Breast epithelium (tissue), 4 donors: Measurements from ENCODE around the gene AKT1S1. TPM values are rescaled to one million over a fixed set of nuclear protein-coding genes. Genes with fewer than 3 reads are reported as not detected.
A peak's percentile ranks its signal among the peaks of the same experiment; 100 is the strongest.

ENCODE experiments used
- DNase-seq, 2 donors: peaks; one replicate each; pipeline ENCODE4 v3.0.0-alpha.2; 2019; ENCODE audit warnings: low spot score in 2 of 2
- H3K27ac ChIP-seq, 2 donors: fragments of 200-600 bp; sonication (generic) in 1 of 2; one replicate each; pipeline ENCODE4 v1.5.1; 2016 to 2019; ENCODE audit warnings: mild to moderate bottlenecking in 1 of 2
- H3K27me3 ChIP-seq, 2 donors: fragments of 200-600 bp; sonication (generic) in 1 of 2; one replicate each; pipeline versions ENCODE4 v1.5.1 to v1.6.0; 2017 to 2019; ENCODE audit warnings: control low read depth in 1 of 2, mild to moderate bottlenecking in 1 of 2
- H3K36me3 ChIP-seq: fragments of 200-600 bp; one replicate; pipeline ENCODE4 v1.5.1; 2019
- H3K4me1 ChIP-seq, 2 donors: fragments of 200-600 bp; sonication (generic); one replicate each; pipeline ENCODE4 v1.5.1; 2016 to 2019; ENCODE audit warnings: control low read depth in 1 of 2
- H3K4me3 ChIP-seq, 3 donors: fragments of 200-600 bp; sonication (generic); 1 replicate in 2 of 3; 2 replicates in 1 of 3; pipeline ENCODE4 v1.5.1; 2016 to 2019; ENCODE audit warnings: mild to moderate bottlenecking in 3 of 3, moderate library complexity in 2 of 3
- H3K9me3 ChIP-seq, 2 donors: fragments of 200-600 bp; sonication (generic) in 1 of 2; one replicate each; pipeline ENCODE4 v1.5.1; 2016 to 2019; ENCODE audit warnings: control low read depth in 1 of 2
- CTCF ChIP-seq, 3 donors: fragments of 450-650 bp; IDR thresholded peaks; one replicate each; pipeline ENCODE4 v1.5.1; 2016 to 2017; ENCODE audit warnings: antibody characterized with exemption in 3 of 3, mild to moderate bottlenecking in 3 of 3, moderate library complexity in 3 of 3
- POLR2A ChIP-seq: fragments of 450-650 bp; IDR thresholded peaks from one replicate; pipeline ENCODE4 v1.6.1; 2016; ENCODE audit warnings: antibody characterized with exemption, mild to moderate bottlenecking, moderate library complexity
- POLR2AphosphoS5 ChIP-seq, 3 donors: sonication (generic); formaldehyde crosslinking; IDR thresholded peaks; one replicate each; pipeline ENCODE4 v1.6.1; 2017; ENCODE audit warnings: antibody characterized with exemption in 3 of 3
- intact Hi-C: fragments of 100-400 bp; cut with DNase I; formaldehyde crosslinking; loops from one replicate; pipeline ENCODE4 v1.15.1; 2023; ENCODE audit warnings: low total_unique reads
- total RNA-seq, 3 donors: library from RNA; depleted of rRNA; stranded (reverse); fragments of >200 nt; gene quantifications; one replicate each; pipeline ENCODE4 v1.1.0, GENCODE V29; 2016

Gene AKT1S1
- total RNA-seq, 3 donors from 2014 or later = 11.9 to 13.8 (median 12.5) TPM

GRCh38 chr19:49852631-49853126, 24.5 kb downstream of the AKT1S1 start:
- Histone ChIP-seq H3K4me1 (peaks cover 0 to 9% of the 10 kb centered on the region in 2 donors), H3K4me3 (peak overlapping the region; percentile 71 to 93 (median 83)), H3K27ac (no peak overlapping the region), H3K27me3 (no peaks in the 10 kb centered on the region), H3K36me3 (no peaks in the 10 kb centered on the region), H3K9me3 (no peaks in the 10 kb centered on the region)
- no peak for TF ChIP-seq POLR2A
- TF ChIP-seq CTCF (IDR thresholded peaks at IDR 0.05) = no peak
- TF ChIP-seq POLR2AphosphoS5 (IDR thresholded peaks at IDR 0.05) = no peak
- DNase-seq = no peak
- intact Hi-C loops = no loop called here

DNA sequence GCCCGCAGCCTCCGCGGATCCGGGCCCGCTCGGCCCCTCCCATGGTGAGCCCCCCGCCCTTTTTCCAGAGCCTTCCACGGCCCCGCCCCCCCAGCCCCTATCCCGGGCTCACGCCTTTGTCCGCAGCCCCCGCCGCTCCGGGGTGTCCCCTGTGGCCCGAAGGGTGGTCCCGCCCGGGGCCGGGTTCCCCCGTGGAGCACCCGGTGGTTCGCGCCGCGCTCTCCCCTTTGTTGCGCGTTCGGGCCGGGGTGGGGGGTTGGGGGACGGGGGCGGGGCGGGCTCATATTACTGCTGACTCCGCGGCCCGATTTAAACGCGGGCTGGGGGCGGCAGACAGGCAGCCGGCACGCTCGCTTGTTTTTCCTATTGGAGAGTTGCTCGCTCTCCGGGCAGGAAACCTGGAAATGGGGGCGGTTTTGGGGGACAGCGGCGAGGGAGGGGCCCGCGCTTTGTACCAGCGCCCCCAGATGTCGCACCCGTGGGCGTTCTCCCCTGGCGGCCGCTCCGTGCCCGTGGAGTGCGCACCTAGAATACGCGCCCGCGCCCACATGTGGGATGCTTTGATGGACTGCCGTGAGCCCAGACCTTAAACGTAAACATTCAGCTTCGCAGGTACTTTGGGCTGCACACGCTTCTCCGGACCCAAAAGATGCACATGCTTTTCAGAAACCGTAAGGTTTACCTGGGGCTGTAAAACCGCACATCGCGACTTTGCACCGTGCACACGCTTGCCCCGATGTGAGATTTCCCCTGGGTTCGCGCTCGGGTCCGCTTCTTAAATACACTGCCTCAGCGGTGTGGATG, 25.5 kb downstream of the AKT1S1 start:
- H3K36me3 ChIP-seq = no peaks in the 10 kb centered on the region
- intact Hi-C loops = no loop called here
- TF ChIP-seq POLR2A (no peak), POLR2AphosphoS5 (IDR thresholded peaks at IDR 0.05) (no peak), CTCF (IDR thresholded peaks at IDR 0.05) (no peak)
- H3K27me3 ChIP-seq = no peaks in the 10 kb centered on the region
- DNase-seq = no peak
- H3K4me3 ChIP-seq = peak overlapping the region; percentile 71 to 93 (median 83)
- peak overlapping the region; percentile 98 to 100 for H3K27ac ChIP-seq
- peaks cover 0 to 9% of the 10 kb centered on the region in 2 donors for H3K4me1 ChIP-seq
- H3K9me3 ChIP-seq = no peaks in the 10 kb centered on the region

GRCh38 chr19:49850487-49851342, 26.4 kb downstream of the AKT1S1 start, which contains the start of gene PTOV1:
PTOV1 (plus strand) TSS chr19:49851159.
- Histone ChIP-seq H3K9me3 (no peaks in the 10 kb centered on the region), H3K27me3 (no peaks in the 10 kb centered on the region), H3K27ac (peak within 1 kb of the TSS; percentile 98 to 100), H3K4me1 (peaks cover 0 to 9% of the 10 kb centered on the region in 2 donors), H3K36me3 (no peaks in the 10 kb centered on the region), H3K4me3 (peak within 1 kb of the TSS; percentile 71 to 93 (median 83))
- intact Hi-C loops = no loop called here
- DNase-seq = peak; percentile 90 to 92
- TF ChIP-seq POLR2AphosphoS5 (IDR thresholded peaks at IDR 0.05) = peak; percentile 83 to 97 (median 95)
- TF ChIP-seq POLR2A = peak; percentile 71
- no peak for TF ChIP-seq CTCF (IDR thresholded peaks at IDR 0.05)

GRCh38 chr19:49850221-49850486, 27.0 kb downstream of the AKT1S1 start:
- no peak for DNase-seq
- Histone ChIP-seq H3K27ac (peak overlapping the region; percentile 98 to 100), H3K27me3 (no peaks in the 10 kb centered on the region), H3K9me3 (no peaks in the 10 kb centered on the region), H3K36me3 (no peaks in the 10 kb centered on the region), H3K4me3 (peak overlapping the region; percentile 71 to 93 (median 83)), H3K4me1 (peaks cover 0 to 9% of the 10 kb centered on the region in 2 donors)
- TF ChIP-seq CTCF (IDR thresholded peaks at IDR 0.05) = no peak
- TF ChIP-seq POLR2AphosphoS5 (IDR thresholded peaks at IDR 0.05) = no peak
- TF ChIP-seq POLR2A = no peak
- intact Hi-C loops = no loop called here
